WTC11 (cell line): ENCODE measurements around the gene LIMA1. TPM values are rescaled to one million over a fixed set of nuclear protein-coding genes. Genes with fewer than 3 reads are reported as not detected.

ENCODE experiments used
- ATAC-seq: fragments of 200-7000 bp; cut with Tn5 transposase; 2 replicates; pipeline ENCODE4 v1.10.0; 2021; ENCODE audit warnings: mild to moderate bottlenecking, moderate library complexity
- CTCF ChIA-PET: fragments of 300-600 bp; sonication (Branson Sonifier 250); formaldehyde crosslinking; loops from one replicate; lab custom pipeline; 2021; ENCODE audit warnings: antibody characterized with exemption; lab: Charles Lee
- POLR2A ChIA-PET: fragments of 350-600 bp; sonication (Branson Sonifier 250); formaldehyde crosslinking; loops from one replicate; lab custom pipeline; 2021; ENCODE audit warnings: antibody characterized with exemption; lab: Charles Lee
- DNase-seq: peaks from one replicate; pipeline ENCODE4 v3.0.0; 2021; ENCODE audit warnings: low spot score
- H3K27ac Mint-ChIP-seq: 2 replicates; pipeline ENCODE4 v1.8.0; 2021; ENCODE audit warnings: mixed read lengths
- H3K27me3 Mint-ChIP-seq: 2 replicates; pipeline ENCODE4 v1.8.0; 2021; ENCODE audit warnings: low read depth, mild to moderate bottlenecking, moderate library complexity, mixed read lengths
- H3K36me3 Mint-ChIP-seq: 2 replicates; pipeline ENCODE4 v1.8.0; 2021; ENCODE audit warnings: mixed read lengths
- H3K4me1 Mint-ChIP-seq: 2 replicates; pipeline ENCODE4 v1.8.0; 2022; ENCODE audit warnings: mixed read lengths
- H3K4me3 Mint-ChIP-seq: 2 replicates; pipeline ENCODE4 v1.8.0; 2021; ENCODE audit warnings: mild to moderate bottlenecking, moderate library complexity, mixed read lengths
- H3K9me3 Mint-ChIP-seq: 2 replicates; pipeline ENCODE4 v1.8.0; 2021; ENCODE audit warnings: mixed read lengths
- CBFB ChIP-seq: sonication (generic); formaldehyde crosslinking; IDR thresholded peaks from 2 replicates; pipeline ENCODE4 v1.8.1; 2022; ENCODE audit warnings: mild to moderate bottlenecking, low read depth, missing genetic modification reagents
- CREB1 ChIP-seq: sonication (generic); formaldehyde crosslinking; IDR thresholded peaks from 2 replicates; pipeline ENCODE4 v1.8.0; 2023; ENCODE audit warnings: mild to moderate bottlenecking, missing genetic modification reagents
- EMX1 ChIP-seq: fragments of 250-450 bp; sonication (Bioruptor Pico); IDR thresholded peaks from 2 replicates; pipeline ENCODE4 v1.8.0; 2021; ENCODE audit warnings: mild to moderate bottlenecking
- FOXK1 ChIP-seq: sonication (generic); formaldehyde crosslinking; IDR thresholded peaks from 2 replicates; pipeline ENCODE4 v1.8.0; 2022; ENCODE audit warnings: mild to moderate bottlenecking, moderate library complexity, missing genetic modification reagents
- JUN ChIP-seq: sonication (generic); formaldehyde crosslinking; IDR thresholded peaks from 2 replicates; pipeline ENCODE4 v1.8.0; 2023; ENCODE audit warnings: mild to moderate bottlenecking, missing genetic modification reagents
- NFE2L1 ChIP-seq: sonication (generic); formaldehyde crosslinking; IDR thresholded peaks from 2 replicates; pipeline ENCODE4 v1.8.1; 2023; ENCODE audit warnings: missing genetic modification reagents
- NFYB ChIP-seq: sonication (generic); formaldehyde crosslinking; conservative IDR thresholded peaks from 2 replicates; pipeline ENCODE4 v1.8.0; 2022; ENCODE audit warnings: low read depth, missing genetic modification reagents
- SOX15 ChIP-seq: fragments of 250-450 bp; sonication (Bioruptor Pico); IDR thresholded peaks from 2 replicates; pipeline ENCODE4 v1.9.0; 2021; ENCODE audit warnings: mild to moderate bottlenecking
- TEAD4 ChIP-seq: sonication (generic); formaldehyde crosslinking; IDR thresholded peaks from 2 replicates; pipeline ENCODE4 v1.8.0; 2022; ENCODE audit warnings: mild to moderate bottlenecking, missing genetic modification reagents
- TP53 ChIP-seq: sonication (generic); formaldehyde crosslinking; IDR thresholded peaks from 2 replicates; pipeline ENCODE4 v1.8.1; 2023; ENCODE audit warnings: mild to moderate bottlenecking, missing genetic modification reagents
- ZNF219 ChIP-seq: sonication (generic); formaldehyde crosslinking; IDR thresholded peaks from 2 replicates; pipeline ENCODE4 v1.8.0; 2023; ENCODE audit warnings: missing genetic modification reagents, mild to moderate bottlenecking, borderline replicate concordance
- ZNF232 ChIP-seq: sonication (generic); formaldehyde crosslinking; IDR thresholded peaks from 2 replicates; pipeline ENCODE4 v1.8.0; 2022; ENCODE audit warnings: mild to moderate bottlenecking, missing genetic modification reagents
- ZNF423 ChIP-seq: fragments of 250-450 bp; sonication (Bioruptor Pico); IDR thresholded peaks from 2 replicates; pipeline ENCODE4 v2.1.2; 2022; ENCODE audit warnings: mild to moderate bottlenecking, moderate library complexity
- total RNA-seq: library from RNA; stranded (reverse); gene quantifications from 3 replicates; pipeline ENCODE4 v1.2.3, GENCODE V29; 2021
- TF ChIP-seq, protein P1 (sequence below): sonication (generic); formaldehyde crosslinking; IDR thresholded peaks from 2 replicates; pipeline ENCODE4 v1.8.0; 2022; ENCODE audit warnings: mild to moderate bottlenecking, missing genetic modification reagents
- TF ChIP-seq, protein P2 (sequence below): sonication (generic); formaldehyde crosslinking; IDR thresholded peaks from 2 replicates; pipeline ENCODE4 v1.8.1; 2022; ENCODE audit warnings: mild to moderate bottlenecking, missing genetic modification reagents, moderate library complexity, borderline replicate concordance
- TF ChIP-seq, protein P3 (sequence below): sonication (generic); formaldehyde crosslinking; IDR thresholded peaks from 2 replicates; pipeline ENCODE4 v1.8.1; 2023; ENCODE audit warnings: mild to moderate bottlenecking, missing genetic modification reagents
- TF ChIP-seq, protein P4 (sequence below): sonication (generic); formaldehyde crosslinking; IDR thresholded peaks from 2 replicates; pipeline ENCODE4 v1.8.0; 2022; ENCODE audit warnings: mild to moderate bottlenecking, missing genetic modification reagents
- TF ChIP-seq, protein P5 (sequence below): sonication (generic); formaldehyde crosslinking; IDR thresholded peaks from 2 replicates; pipeline ENCODE4 v1.8.0; 2023; ENCODE audit warnings: missing genetic modification reagents
- TF ChIP-seq, protein P6 (sequence below): sonication (generic); formaldehyde crosslinking; IDR thresholded peaks from 2 replicates; pipeline ENCODE4 v1.8.1; 2022; ENCODE audit warnings: low read depth, missing genetic modification reagents, borderline replicate concordance
- TF ChIP-seq, protein P7 (sequence below): sonication (generic); formaldehyde crosslinking; conservative IDR thresholded peaks from 2 replicates; pipeline ENCODE4 v1.8.1; 2022; ENCODE audit warnings: mild to moderate bottlenecking, missing genetic modification reagents
- TF ChIP-seq, protein P8 (sequence below): sonication (generic); formaldehyde crosslinking; IDR thresholded peaks from 2 replicates; pipeline ENCODE4 v1.8.0; 2022; ENCODE audit warnings: missing genetic modification reagents

Gene LIMA1
- total RNA-seq, 1 experiment from 2014 or later = 41.2 TPM

DNA sequence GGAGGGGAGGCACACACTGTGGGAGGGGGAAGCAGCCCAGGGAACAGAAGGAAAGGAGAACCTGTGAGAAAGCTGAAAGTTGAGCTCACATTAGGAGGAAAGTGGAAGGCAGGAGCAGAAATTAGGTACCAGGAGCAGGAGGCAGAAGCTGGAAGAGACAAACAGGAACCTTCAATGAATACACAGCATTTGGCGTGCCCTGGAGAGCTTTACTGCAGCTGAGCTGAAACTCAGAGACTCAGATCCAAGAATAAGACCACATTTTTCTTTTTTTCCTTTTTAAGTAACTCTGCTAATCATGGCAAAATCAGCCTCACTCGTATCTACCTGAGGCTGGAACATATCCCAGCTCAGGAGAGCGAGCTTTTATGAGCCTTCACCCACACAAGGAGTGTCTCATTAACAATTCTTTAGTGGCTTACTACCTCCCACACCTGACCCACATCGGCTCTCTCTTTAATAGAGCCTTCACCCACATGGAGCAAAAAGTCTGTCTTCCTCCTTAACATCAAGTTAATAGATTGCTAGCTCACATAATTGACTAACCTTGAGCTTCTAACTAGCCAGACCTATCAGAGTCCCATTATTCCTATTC is 97.9 kb downstream of the LIMA1 start (continued):
- TF ChIP-seq, protein P1, sequence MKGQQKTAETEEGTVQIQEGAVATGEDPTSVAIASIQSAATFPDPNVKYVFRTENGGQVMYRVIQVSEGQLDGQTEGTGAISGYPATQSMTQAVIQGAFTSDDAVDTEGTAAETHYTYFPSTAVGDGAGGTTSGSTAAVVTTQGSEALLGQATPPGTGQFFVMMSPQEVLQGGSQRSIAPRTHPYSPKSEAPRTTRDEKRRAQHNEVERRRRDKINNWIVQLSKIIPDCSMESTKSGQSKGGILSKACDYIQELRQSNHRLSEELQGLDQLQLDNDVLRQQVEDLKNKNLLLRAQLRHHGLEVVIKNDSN (CRISPR knock-in tag) = no peak
- TF ChIP-seq TEAD4 = no peak
- TF ChIP-seq, protein P2, sequence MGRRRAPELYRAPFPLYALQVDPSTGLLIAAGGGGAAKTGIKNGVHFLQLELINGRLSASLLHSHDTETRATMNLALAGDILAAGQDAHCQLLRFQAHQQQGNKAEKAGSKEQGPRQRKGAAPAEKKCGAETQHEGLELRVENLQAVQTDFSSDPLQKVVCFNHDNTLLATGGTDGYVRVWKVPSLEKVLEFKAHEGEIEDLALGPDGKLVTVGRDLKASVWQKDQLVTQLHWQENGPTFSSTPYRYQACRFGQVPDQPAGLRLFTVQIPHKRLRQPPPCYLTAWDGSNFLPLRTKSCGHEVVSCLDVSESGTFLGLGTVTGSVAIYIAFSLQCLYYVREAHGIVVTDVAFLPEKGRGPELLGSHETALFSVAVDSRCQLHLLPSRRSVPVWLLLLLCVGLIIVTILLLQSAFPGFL = no peak
- TF ChIP-seq ZNF423 (CRISPR knock-in tag) = no peak
- no peak for TF ChIP-seq EMX1
- TF ChIP-seq, protein P3, sequence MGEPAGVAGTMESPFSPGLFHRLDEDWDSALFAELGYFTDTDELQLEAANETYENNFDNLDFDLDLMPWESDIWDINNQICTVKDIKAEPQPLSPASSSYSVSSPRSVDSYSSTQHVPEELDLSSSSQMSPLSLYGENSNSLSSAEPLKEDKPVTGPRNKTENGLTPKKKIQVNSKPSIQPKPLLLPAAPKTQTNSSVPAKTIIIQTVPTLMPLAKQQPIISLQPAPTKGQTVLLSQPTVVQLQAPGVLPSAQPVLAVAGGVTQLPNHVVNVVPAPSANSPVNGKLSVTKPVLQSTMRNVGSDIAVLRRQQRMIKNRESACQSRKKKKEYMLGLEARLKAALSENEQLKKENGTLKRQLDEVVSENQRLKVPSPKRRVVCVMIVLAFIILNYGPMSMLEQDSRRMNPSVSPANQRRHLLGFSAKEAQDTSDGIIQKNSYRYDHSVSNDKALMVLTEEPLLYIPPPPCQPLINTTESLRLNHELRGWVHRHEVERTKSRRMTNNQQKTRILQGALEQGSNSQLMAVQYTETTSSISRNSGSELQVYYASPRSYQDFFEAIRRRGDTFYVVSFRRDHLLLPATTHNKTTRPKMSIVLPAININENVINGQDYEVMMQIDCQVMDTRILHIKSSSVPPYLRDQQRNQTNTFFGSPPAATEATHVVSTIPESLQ (CRISPR knock-in tag) = no peak
- no peak for TF ChIP-seq CBFB (CRISPR knock-in tag)
- TF ChIP-seq ZNF232 = no peak
- TF ChIP-seq ZNF219 (CRISPR knock-in tag) = no peak
- no peak for TF ChIP-seq FOXK1 (CRISPR knock-in tag)

DNA sequence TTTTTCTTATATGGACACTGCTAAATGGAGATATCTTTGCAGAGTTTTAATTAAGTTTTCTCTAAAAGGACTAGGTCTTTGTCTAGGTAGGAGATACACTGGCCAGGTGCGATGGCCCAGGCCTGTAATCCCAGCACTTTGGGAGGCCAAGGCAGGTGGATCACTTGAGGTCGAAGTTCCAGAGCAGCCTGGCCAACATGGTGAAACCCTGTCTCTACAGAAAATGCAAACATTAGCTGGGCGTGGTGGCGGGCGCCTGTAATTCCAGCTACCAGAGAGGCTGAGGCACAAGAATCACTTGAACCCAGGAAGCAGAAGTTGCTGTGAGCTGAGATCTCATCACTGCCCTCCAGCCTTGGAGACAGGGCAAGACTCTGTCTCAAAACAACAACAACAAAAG is 99.1 kb downstream of the LIMA1 start:
- Mint-ChIP-seq H3K4me1 (0 out of 2 replicates have a peak, but pooled peaks cover 2% of the 10 kb centered on the region), H3K36me3 (peaks cover 13% of the 10 kb centered on the region), H3K9me3 (no peaks in the 10 kb centered on the region), H3K27me3 (no peaks in the 10 kb centered on the region), H3K27ac (no peak overlapping the region), H3K4me3 (no peak overlapping the region)
- ATAC-seq (no peak), DNase-seq (no peak)
- CTCF ChIA-PET = interaction anchor here (1.7 kb wide), 1 partner anchor 74 kb away, joined by 4 read pairs; no protein-coding TSS in a partner anchor
- POLR2A ChIA-PET = no interaction called here
- no peak for TF ChIP-seq JUN (CRISPR knock-in tag)
- TF ChIP-seq, protein P1 (CRISPR knock-in tag) = no peak

DNA sequence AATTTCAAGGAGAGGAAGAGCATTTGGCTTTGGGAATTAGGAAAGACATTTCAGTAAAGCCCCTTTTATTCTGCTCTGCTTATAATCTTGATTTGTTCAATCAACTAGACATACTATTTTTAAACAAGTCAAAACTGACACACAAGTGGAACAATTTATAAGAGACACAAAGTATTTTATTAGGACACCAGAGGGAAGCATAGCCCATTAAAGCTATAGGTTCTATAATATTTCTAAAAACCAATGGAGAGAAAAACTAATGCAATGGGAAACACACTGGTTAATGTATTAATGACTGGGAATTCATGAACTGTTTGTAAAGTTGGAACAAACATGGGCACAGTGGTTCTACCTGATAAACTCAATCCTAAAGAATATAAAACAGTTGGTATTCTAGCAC is 100.9 kb downstream of the LIMA1 start:
- H3K4me1 Mint-ChIP-seq = 0 out of 2 replicates have a peak, but pooled peaks cover 2% of the 10 kb centered on the region
- no peak for DNase-seq
- ChIA-PET POLR2A (no interaction called here), CTCF (interaction anchor here (0.7 to 2.2 kb wide), 3 partner anchors 71 to 132 kb away, joined by 4 to 8 read pairs (median 6); partner anchors contain the start of gene COX14)
- H3K27ac Mint-ChIP-seq = no peak overlapping the region; the same call in 1 of the 2 replicates
- peaks cover 15% of the 10 kb centered on the region for H3K36me3 Mint-ChIP-seq
- ATAC-seq = no peak
- no peak overlapping the region for H3K4me3 Mint-ChIP-seq
- no peaks in the 10 kb centered on the region for H3K27me3 Mint-ChIP-seq
- no peaks in the 10 kb centered on the region for H3K9me3 Mint-ChIP-seq
- no peak for TF ChIP-seq SOX15 (CRISPR knock-in tag)
- no peak for TF ChIP-seq CREB1 (CRISPR knock-in tag)
- TF ChIP-seq, protein P4, sequence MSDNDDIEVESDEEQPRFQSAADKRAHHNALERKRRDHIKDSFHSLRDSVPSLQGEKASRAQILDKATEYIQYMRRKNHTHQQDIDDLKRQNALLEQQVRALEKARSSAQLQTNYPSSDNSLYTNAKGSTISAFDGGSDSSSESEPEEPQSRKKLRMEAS = no peak
- TF ChIP-seq TP53 (CRISPR knock-in tag) = no peak
- TF ChIP-seq, protein P5, sequence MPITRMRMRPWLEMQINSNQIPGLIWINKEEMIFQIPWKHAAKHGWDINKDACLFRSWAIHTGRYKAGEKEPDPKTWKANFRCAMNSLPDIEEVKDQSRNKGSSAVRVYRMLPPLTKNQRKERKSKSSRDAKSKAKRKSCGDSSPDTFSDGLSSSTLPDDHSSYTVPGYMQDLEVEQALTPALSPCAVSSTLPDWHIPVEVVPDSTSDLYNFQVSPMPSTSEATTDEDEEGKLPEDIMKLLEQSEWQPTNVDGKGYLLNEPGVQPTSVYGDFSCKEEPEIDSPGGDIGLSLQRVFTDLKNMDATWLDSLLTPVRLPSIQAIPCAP (CRISPR knock-in tag) = no peak
- TF ChIP-seq CBFB (CRISPR knock-in tag) = no peak
- TF ChIP-seq, protein P6, sequence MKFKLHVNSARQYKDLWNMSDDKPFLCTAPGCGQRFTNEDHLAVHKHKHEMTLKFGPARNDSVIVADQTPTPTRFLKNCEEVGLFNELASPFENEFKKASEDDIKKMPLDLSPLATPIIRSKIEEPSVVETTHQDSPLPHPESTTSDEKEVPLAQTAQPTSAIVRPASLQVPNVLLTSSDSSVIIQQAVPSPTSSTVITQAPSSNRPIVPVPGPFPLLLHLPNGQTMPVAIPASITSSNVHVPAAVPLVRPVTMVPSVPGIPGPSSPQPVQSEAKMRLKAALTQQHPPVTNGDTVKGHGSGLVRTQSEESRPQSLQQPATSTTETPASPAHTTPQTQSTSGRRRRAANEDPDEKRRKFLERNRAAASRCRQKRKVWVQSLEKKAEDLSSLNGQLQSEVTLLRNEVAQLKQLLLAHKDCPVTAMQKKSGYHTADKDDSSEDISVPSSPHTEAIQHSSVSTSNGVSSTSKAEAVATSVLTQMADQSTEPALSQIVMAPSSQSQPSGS = no peak
- TF ChIP-seq, protein P7, sequence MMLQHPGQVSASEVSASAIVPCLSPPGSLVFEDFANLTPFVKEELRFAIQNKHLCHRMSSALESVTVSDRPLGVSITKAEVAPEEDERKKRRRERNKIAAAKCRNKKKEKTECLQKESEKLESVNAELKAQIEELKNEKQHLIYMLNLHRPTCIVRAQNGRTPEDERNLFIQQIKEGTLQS (CRISPR knock-in tag) = no peak
- no peak for TF ChIP-seq NFE2L1
- TF ChIP-seq NFYB = no peak
- TF ChIP-seq, protein P8, sequence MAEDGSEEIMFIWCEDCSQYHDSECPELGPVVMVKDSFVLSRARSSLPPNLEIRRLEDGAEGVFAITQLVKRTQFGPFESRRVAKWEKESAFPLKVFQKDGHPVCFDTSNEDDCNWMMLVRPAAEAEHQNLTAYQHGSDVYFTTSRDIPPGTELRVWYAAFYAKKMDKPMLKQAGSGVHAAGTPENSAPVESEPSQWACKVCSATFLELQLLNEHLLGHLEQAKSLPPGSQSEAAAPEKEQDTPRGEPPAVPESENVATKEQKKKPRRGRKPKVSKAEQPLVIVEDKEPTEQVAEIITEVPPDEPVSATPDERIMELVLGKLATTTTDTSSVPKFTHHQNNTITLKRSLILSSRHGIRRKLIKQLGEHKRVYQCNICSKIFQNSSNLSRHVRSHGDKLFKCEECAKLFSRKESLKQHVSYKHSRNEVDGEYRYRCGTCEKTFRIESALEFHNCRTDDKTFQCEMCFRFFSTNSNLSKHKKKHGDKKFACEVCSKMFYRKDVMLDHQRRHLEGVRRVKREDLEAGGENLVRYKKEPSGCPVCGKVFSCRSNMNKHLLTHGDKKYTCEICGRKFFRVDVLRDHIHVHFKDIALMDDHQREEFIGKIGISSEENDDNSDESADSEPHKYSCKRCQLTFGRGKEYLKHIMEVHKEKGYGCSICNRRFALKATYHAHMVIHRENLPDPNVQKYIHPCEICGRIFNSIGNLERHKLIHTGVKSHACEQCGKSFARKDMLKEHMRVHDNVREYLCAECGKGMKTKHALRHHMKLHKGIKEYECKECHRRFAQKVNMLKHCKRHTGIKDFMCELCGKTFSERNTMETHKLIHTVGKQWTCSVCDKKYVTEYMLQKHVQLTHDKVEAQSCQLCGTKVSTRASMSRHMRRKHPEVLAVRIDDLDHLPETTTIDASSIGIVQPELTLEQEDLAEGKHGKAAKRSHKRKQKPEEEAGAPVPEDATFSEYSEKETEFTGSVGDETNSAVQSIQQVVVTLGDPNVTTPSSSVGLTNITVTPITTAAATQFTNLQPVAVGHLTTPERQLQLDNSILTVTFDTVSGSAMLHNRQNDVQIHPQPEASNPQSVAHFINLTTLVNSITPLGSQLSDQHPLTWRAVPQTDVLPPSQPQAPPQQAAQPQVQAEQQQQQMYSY (CRISPR knock-in tag) = no peak
